GM13977 (cell line): Measurements from ENCODE around the gene NTM.

Source experiments
- DNase-seq: peaks from one replicate; pipeline ENCODE4 v3.0.0; 2012; ENCODE audit warnings: low spot score
- CTCF ChIP-seq: IDR thresholded peaks from 2 replicates; pipeline ENCODE4 v1.5.1; 2012; ENCODE audit warnings: mild to moderate bottlenecking, control low read depth; ENCODE audit not compliant: insufficient read depth; ENCODE audit errors: extremely low read depth, missing control alignments
- in situ Hi-C: fragments of 300-500 bp; cut with MboI; formaldehyde crosslinking; loops from one replicate; pipeline ENCODE4 v1.12.0; 2022; ENCODE audit warnings: low sequenced_read_pairs, low pct_unique_long_range_greater_than_20kb, mixed read lengths, inconsistent platforms; ENCODE audit not compliant: unreplicated experiment

Gene NTM

GRCh38 chr11:131649856-131650255 is 279.4 kb downstream of the NTM start:
- DNase-seq, result no peak
- in situ Hi-C loops, result no loop called here
- no peak for TF ChIP-seq CTCF

GRCh38 chr11:131652231-131652630 is 281.8 kb downstream of the NTM start:
- in situ Hi-C loops, result no loop called here

GRCh38 chr11:131653260-131653659 is 282.8 kb downstream of the NTM start:
- TF ChIP-seq CTCF, result no peak
- DNase-seq, result no peak
- in situ Hi-C loops, result no loop called here

More at GRCh38 chr11:131652231-131652630, 281.8 kb downstream of the NTM start:
- DNase-seq, result no peak
- no peak for TF ChIP-seq CTCF

GRCh38 chr11:131654849-131655248 is 284.4 kb downstream of the NTM start:
- DNase-seq, result no peak
- in situ Hi-C loops, result no loop called here
- TF ChIP-seq CTCF, result no peak

- in situ Hi-C loops, result no loop called here
- DNase-seq, result no peak
- no peak for TF ChIP-seq CTCF
Observed at GRCh38 chr11:131656179-131656838, 285.9 kb downstream of the NTM start.

GRCh38 chr11:131656839-131657211 is 286.4 kb downstream of the NTM start:
- TF ChIP-seq CTCF, result no peak
- in situ Hi-C loops, result no loop called here
- DNase-seq, result no peak
